ENCODE results near the gene HVCN1. TPM values are rescaled to one million over a fixed set of nuclear protein-coding genes. Genes with fewer than 3 reads are reported as not detected.
A peak's percentile ranks its signal among the peaks of the same experiment; 100 is the strongest.

Gene HVCN1
- total RNA-seq, 2 experiments from 2014 or later: 3.9 to 4.1 TPM

DNA sequence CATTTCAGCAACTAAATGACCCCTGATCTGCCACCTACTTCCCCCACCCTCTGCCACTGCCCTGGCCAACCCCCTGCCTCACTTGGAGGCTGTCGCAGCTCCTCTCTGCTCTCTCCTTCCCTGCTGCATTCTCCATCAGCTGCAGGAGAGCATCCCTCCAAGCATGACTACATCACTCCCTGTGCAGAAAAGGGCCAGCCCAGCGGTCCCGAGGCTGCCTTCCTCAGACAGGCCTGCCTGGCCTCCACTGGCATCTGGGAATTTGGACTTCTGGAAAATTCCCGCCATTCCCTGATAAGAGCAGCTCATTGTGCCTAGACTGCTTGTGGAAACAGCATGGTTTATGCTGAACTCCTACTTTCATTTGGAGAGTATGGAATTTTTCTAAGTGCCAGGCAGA is 12.7 kb downstream of the HVCN1 start:
- no peaks in the 10 kb centered on the region for H3K36me3 ChIP-seq (ENCODE audit: insufficient read depth, low read length)
- H3K27me3 Mint-ChIP-seq: no peaks in the 10 kb centered on the region
- H3K4me3 Mint-ChIP-seq: no peak overlapping the region
- no peaks in the 10 kb centered on the region for H3K27me3 ChIP-seq (ENCODE audit: control insufficient read depth in 1 of 2, insufficient read depth in 2 of 2, low read length in 2 of 2)
- no peak overlapping the region for H3K27ac ChIP-seq (ENCODE audit: low read depth in 1 of 2, low read length in 2 of 2)
- H3K4me1 Mint-ChIP-seq (ENCODE audit: low read depth): peaks cover 33% of the 10 kb centered on the region
- H3K36me3 Mint-ChIP-seq (ENCODE audit: low read depth): peaks cover 31% of the 10 kb centered on the region
- no peak overlapping the region for H3K27ac Mint-ChIP-seq
- peaks cover 3% of the 10 kb centered on the region for H3K9me3 Mint-ChIP-seq
- H3K4me3 ChIP-seq (ENCODE audit: low read length): no peak overlapping the region
- peaks cover 31% of the 10 kb centered on the region for H3K4me1 ChIP-seq (ENCODE audit: insufficient read depth, low read length)
- H3K9me3 ChIP-seq (ENCODE audit: control insufficient read depth in 1 of 2, insufficient read depth in 1 of 2, low read length in 2 of 2): peaks cover 6 to 9% of the 10 kb centered on the region in 2 experiments
- TF ChIP-seq CTCF (IDR thresholded peaks at IDR 0.05): no peak
- intact Hi-C loops (cut with DNase I, micrococcal nuclease): no loop called here
- CTCF ChIA-PET: no interaction called here
- POLR2A ChIA-PET: no interaction called here
- ATAC-seq (ENCODE audit: poor library complexity) (no peak), DNase-seq (no peak)

GRCh38 chr12:110670161-110670701 is 18.7 kb downstream of the HVCN1 start:
- peak; percentile 80 for ATAC-seq (ENCODE audit: poor library complexity)
- no peaks in the 10 kb centered on the region for H3K27me3 ChIP-seq (ENCODE audit: control insufficient read depth in 1 of 2, insufficient read depth in 2 of 2, low read length in 2 of 2)
- H3K27me3 Mint-ChIP-seq: no peaks in the 10 kb centered on the region
- TF ChIP-seq CTCF (IDR thresholded peaks at IDR 0.05): no peak
- peaks cover 12 to 24% of the 10 kb centered on the region in 2 experiments for H3K9me3 ChIP-seq (ENCODE audit: control insufficient read depth in 1 of 2, insufficient read depth in 1 of 2, low read length in 2 of 2)
- peaks cover 67% of the 10 kb centered on the region for H3K36me3 Mint-ChIP-seq (ENCODE audit: low read depth)
- peaks cover 3% of the 10 kb centered on the region for H3K9me3 Mint-ChIP-seq
- no peak overlapping the region for H3K4me3 ChIP-seq (ENCODE audit: low read length)
- H3K27ac ChIP-seq (ENCODE audit: low read depth in 1 of 2, low read length in 2 of 2): no peak overlapping the region
- peaks cover 25% of the 10 kb centered on the region for H3K4me1 Mint-ChIP-seq (ENCODE audit: low read depth)
- ChIA-PET CTCF (no interaction called here), POLR2A (no interaction called here)
- peak overlapping the region; percentile 64 for H3K4me3 Mint-ChIP-seq
- peak in 3 of 14 experiments; percentile 32 to 70 (median 64) for DNase-seq
- H3K4me1 ChIP-seq (ENCODE audit: insufficient read depth, low read length): peaks cover 21% of the 10 kb centered on the region
- peak overlapping the region; percentile 76 for H3K27ac Mint-ChIP-seq
- intact Hi-C loops (cut with DNase I, micrococcal nuclease): no loop called here
- peaks cover 3% of the 10 kb centered on the region for H3K36me3 ChIP-seq (ENCODE audit: insufficient read depth, low read length)

DNA sequence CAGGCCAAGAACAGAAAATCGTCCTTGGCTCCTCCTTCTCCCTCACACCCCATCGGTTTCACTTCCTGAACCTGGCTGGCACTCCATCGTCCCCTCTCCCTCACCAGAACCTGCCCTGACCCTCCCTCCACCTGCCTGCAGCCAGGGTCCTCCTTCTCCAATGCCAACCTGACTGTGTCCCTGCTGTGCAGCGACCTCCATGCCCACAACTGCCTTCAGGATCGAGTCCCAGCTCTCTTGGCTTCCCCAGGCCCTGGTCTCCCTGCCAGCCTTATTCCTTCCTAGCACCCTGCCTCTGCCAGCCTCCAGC is 19.8 kb downstream of the HVCN1 start:
- Histone ChIP-seq H3K27me3 (ENCODE audit: control insufficient read depth in 1 of 2, insufficient read depth in 2 of 2, low read length in 2 of 2) (no peaks in the 10 kb centered on the region), H3K36me3 (ENCODE audit: insufficient read depth, low read length) (peaks cover 3% of the 10 kb centered on the region), H3K4me3 (ENCODE audit: low read length) (no peak overlapping the region), H3K27ac (ENCODE audit: low read depth in 1 of 2, low read length in 2 of 2) (no peak overlapping the region), H3K4me1 (ENCODE audit: insufficient read depth, low read length) (peaks cover 21% of the 10 kb centered on the region), H3K9me3 (ENCODE audit: control insufficient read depth in 1 of 2, insufficient read depth in 1 of 2, low read length in 2 of 2) (peaks cover 17 to 24% of the 10 kb centered on the region in 2 experiments)
- H3K27me3 Mint-ChIP-seq: no peaks in the 10 kb centered on the region
- intact Hi-C loops (cut with DNase I, micrococcal nuclease): no loop called here
- peaks cover 71% of the 10 kb centered on the region for H3K36me3 Mint-ChIP-seq (ENCODE audit: low read depth)
- peaks cover 3% of the 10 kb centered on the region for H3K9me3 Mint-ChIP-seq
- no peak for DNase-seq
- peaks cover 25% of the 10 kb centered on the region for H3K4me1 Mint-ChIP-seq (ENCODE audit: low read depth)
- peak overlapping the region; percentile 76 for H3K27ac Mint-ChIP-seq
- ChIA-PET POLR2A (interaction anchor here (0.6 kb wide), 1 partner anchor 238 kb away, joined by 3 read pairs; no protein-coding TSS in a partner anchor), CTCF (no interaction called here)
- ATAC-seq (ENCODE audit: poor library complexity): no peak
- no peak for TF ChIP-seq CTCF (IDR thresholded peaks at IDR 0.05)
- H3K4me3 Mint-ChIP-seq: no peak overlapping the region
